Fibroblast of lung (primary cell): ENCODE data around the gene SLC16A6. TPM values are rescaled to one million over a fixed set of nuclear protein-coding genes. Genes with fewer than 3 reads are reported as not detected.
"Not testable (repeated sequence)": the region's sequence is repeated elsewhere in the genome, so short reads cannot be mapped to it uniquely, and the experiment has no call there.

Source experiments
- DNase-seq, 2 donors: peaks; one replicate each; pipeline versions ENCODE4 v3.0.0 to v3.0.0-alpha.2; 2010; ENCODE audit warnings: low read depth in 2 of 2
- H2AFZ ChIP-seq: 2 replicates; pipeline ENCODE4 v1.5.1; 2012; ENCODE audit warnings: low read length, control low read depth, inconsistent platforms
- H3K27ac ChIP-seq: 2 replicates; pipeline ENCODE4 v1.5.1; 2011; ENCODE audit warnings: low read length, control low read depth; ENCODE audit not compliant: insufficient read depth
- H3K27me3 ChIP-seq: 2 replicates; pipeline ENCODE4 v1.5.1; 2011; ENCODE audit warnings: mild to moderate bottlenecking, low read length; ENCODE audit not compliant: control insufficient read depth, insufficient read depth
- H3K36me3 ChIP-seq: 2 replicates; pipeline ENCODE4 v1.5.1; 2011; ENCODE audit warnings: low read length; ENCODE audit not compliant: control insufficient read depth, insufficient read depth
- H3K4me1 ChIP-seq: 2 replicates; pipeline ENCODE4 v1.5.1; 2011; ENCODE audit warnings: low read length; ENCODE audit not compliant: control insufficient read depth, insufficient read depth; ENCODE audit errors: extremely low read depth
- H3K4me2 ChIP-seq: 2 replicates; pipeline ENCODE4 v1.5.1; 2011; ENCODE audit warnings: low read length, control low read depth; ENCODE audit not compliant: insufficient read depth; ENCODE audit errors: extremely low read depth
- H3K4me3 ChIP-seq, 4 experiments: fragments of 200-600 bp in 1 of 4; sonication (generic) in 1 of 4; replicated peaks in 1 of 4; 2 replicates each; pipeline ENCODE4 v1.5.1; 2011 to 2016; ENCODE audit warnings: low read length in 4 of 4, low read depth in 3 of 4, mild to moderate bottlenecking in 3 of 4, control low read depth in 2 of 4, inconsistent platforms in 1 of 4, mixed read lengths in 1 of 4; ENCODE audit not compliant: insufficient read depth in 1 of 4; ENCODE audit errors: control extremely low read depth in 1 of 4
- H3K79me2 ChIP-seq: 2 replicates; pipeline ENCODE4 v1.5.1; 2012; ENCODE audit warnings: mild to moderate bottlenecking, low read length, inconsistent platforms; ENCODE audit not compliant: control insufficient read depth, insufficient read depth
- H3K9ac ChIP-seq: 2 replicates; pipeline ENCODE4 v1.5.1; 2011; ENCODE audit warnings: mild to moderate bottlenecking, low read length, control low read depth; ENCODE audit not compliant: insufficient read depth
- H3K9me3 ChIP-seq: 2 replicates; pipeline ENCODE4 v1.5.1; 2012; ENCODE audit warnings: low read depth, low read length; ENCODE audit not compliant: control insufficient read depth, insufficient read depth
- H4K20me1 ChIP-seq: 2 replicates; pipeline ENCODE4 v1.5.1; 2011; ENCODE audit warnings: low read length; ENCODE audit not compliant: control insufficient read depth, insufficient read depth; ENCODE audit errors: extremely low read depth
- CTCF ChIP-seq, 2 donors: IDR thresholded peaks in 1 of 2; conservative IDR thresholded peaks in 1 of 2; 1 replicate in 1 of 2; 2 replicates in 1 of 2; pipeline ENCODE4 v1.5.1; 2011 to 2012; ENCODE audit warnings: low read length in 2 of 2, control low read depth in 1 of 2, inconsistent platforms in 1 of 2, low read depth in 1 of 2, mild to moderate bottlenecking in 1 of 2
- EZH2 ChIP-seq: IDR thresholded peaks from 2 replicates; pipeline ENCODE4 v1.5.1; 2012; ENCODE audit warnings: low read length, control low read depth, mild to moderate bottlenecking; ENCODE audit errors: missing control alignments
- polyA plus RNA-seq, 2 donors: library from polyadenylated mRNA; depleted of rRNA in 1 of 2; stranded (reverse) in 1 of 2; unstranded in 1 of 2; fragments of >200 nt; gene quantifications; 2 replicates each; pipeline ENCODE4 v1.2.1, GENCODE V29; 2011 to 2012; ENCODE audit warnings: missing spikeins in 1 of 2
- total RNA-seq: library from RNA; depleted of rRNA; stranded (reverse); fragments of >200 nt; gene quantifications from 2 replicates; pipeline ENCODE4 v1.2.1, GENCODE V29; 2014

SLC16A6 gene
- total and polyA plus RNA-seq, 2 donors (not counting 1 experiment from before 2014, with no cell fraction given): 1.7 to 8.3 TPM

- Histone ChIP-seq H3K4me3 (no peak overlapping the region), H3K4me2 (no peak overlapping the region), H3K79me2 (no peaks in the 10 kb centered on the region), H3K4me1 (no peaks in the 10 kb centered on the region), H3K27ac (no peak overlapping the region), H2AFZ (no peak overlapping the region), H4K20me1 (no peaks in the 10 kb centered on the region), H3K27me3 (no peaks in the 10 kb centered on the region), H3K36me3 (peaks cover 2% of the 10 kb centered on the region), H3K9ac (no peak overlapping the region), H3K9me3 (no peaks in the 10 kb centered on the region)
- TF ChIP-seq CTCF (conservative IDR thresholded peaks at IDR 0.05 in 1 of 2, IDR thresholded peaks at IDR 0.05 in 1 of 2; ENCODE audit: low read depth in 1 of 2, low read length in 2 of 2) (no peak), EZH2 (no peak)
- DNase-seq: no peak
Observed at GRCh38 chr17:68255731-68256538, 35.0 kb downstream of the SLC16A6 start.

GRCh38 chr17:68255151-68255550, 35.8 kb downstream of the SLC16A6 start:
- Histone ChIP-seq H3K9me3 (no peaks in the 10 kb centered on the region), H3K4me2 (no peak overlapping the region), H3K36me3 (peaks cover 2% of the 10 kb centered on the region), H3K79me2 (no peaks in the 10 kb centered on the region), H3K4me1 (no peaks in the 10 kb centered on the region), H3K27ac (no peak overlapping the region), H4K20me1 (no peaks in the 10 kb centered on the region), H3K4me3 (no peak overlapping the region), H3K27me3 (no peaks in the 10 kb centered on the region), H3K9ac (no peak overlapping the region), H2AFZ (no peak overlapping the region)
- no peak for DNase-seq
- TF ChIP-seq CTCF (conservative IDR thresholded peaks at IDR 0.05 in 1 of 2, IDR thresholded peaks at IDR 0.05 in 1 of 2; ENCODE audit: low read depth in 1 of 2, low read length in 2 of 2) (no peak), EZH2 (no peak)

GRCh38 chr17:68253426-68253825, 37.5 kb downstream of the SLC16A6 start:
- not testable (repeated sequence) for H3K9ac ChIP-seq, H3K36me3 ChIP-seq, DNase-seq, H3K4me1 ChIP-seq, H3K9me3 ChIP-seq, H4K20me1 ChIP-seq, H2AFZ ChIP-seq, H3K79me2 ChIP-seq, H3K4me3 ChIP-seq, H3K4me2 ChIP-seq, H3K27me3 ChIP-seq, H3K27ac ChIP-seq
